Measurements from ENCODE around the gene RRP9.

The RRP9 gene

GRCh38 chr3:51950899-51951298 is 9.2 kb upstream of the RRP9 start:
- H4K20me1 ChIP-seq (ENCODE audit: insufficient read depth, low read length): no peaks in the 10 kb centered on the region
- DNase-seq: no peak
- no peak overlapping the region for H3K9ac ChIP-seq (ENCODE audit: low read length)
- no peak overlapping the region for H3K4me3 ChIP-seq (ENCODE audit: low read length)
- H3K79me2 ChIP-seq (ENCODE audit: low read length): no peaks in the 10 kb centered on the region
- H3K4me1 ChIP-seq (ENCODE audit: low read length): no peaks in the 10 kb centered on the region
- H3K36me3 ChIP-seq (replicated peaks; ENCODE audit: insufficient read depth, low read length): no peaks in the 10 kb centered on the region
- no peaks in the 10 kb centered on the region for H3F3A ChIP-seq (ENCODE audit: insufficient read depth, low read length)
- H3K27ac ChIP-seq (ENCODE audit: low read length): no peak overlapping the region
- H3K9me2 ChIP-seq (replicated peaks; ENCODE audit: insufficient read depth, low read length): no peaks in the 10 kb centered on the region
- peaks cover 12% of the 10 kb centered on the region; the same call in 1 of the 2 replicates for H3K27me3 ChIP-seq (replicated peaks; ENCODE audit: insufficient read depth, low read length)
- no peak overlapping the region for H2AFZ ChIP-seq (ENCODE audit: low read length)
- TF ChIP-seq, protein P1, sequence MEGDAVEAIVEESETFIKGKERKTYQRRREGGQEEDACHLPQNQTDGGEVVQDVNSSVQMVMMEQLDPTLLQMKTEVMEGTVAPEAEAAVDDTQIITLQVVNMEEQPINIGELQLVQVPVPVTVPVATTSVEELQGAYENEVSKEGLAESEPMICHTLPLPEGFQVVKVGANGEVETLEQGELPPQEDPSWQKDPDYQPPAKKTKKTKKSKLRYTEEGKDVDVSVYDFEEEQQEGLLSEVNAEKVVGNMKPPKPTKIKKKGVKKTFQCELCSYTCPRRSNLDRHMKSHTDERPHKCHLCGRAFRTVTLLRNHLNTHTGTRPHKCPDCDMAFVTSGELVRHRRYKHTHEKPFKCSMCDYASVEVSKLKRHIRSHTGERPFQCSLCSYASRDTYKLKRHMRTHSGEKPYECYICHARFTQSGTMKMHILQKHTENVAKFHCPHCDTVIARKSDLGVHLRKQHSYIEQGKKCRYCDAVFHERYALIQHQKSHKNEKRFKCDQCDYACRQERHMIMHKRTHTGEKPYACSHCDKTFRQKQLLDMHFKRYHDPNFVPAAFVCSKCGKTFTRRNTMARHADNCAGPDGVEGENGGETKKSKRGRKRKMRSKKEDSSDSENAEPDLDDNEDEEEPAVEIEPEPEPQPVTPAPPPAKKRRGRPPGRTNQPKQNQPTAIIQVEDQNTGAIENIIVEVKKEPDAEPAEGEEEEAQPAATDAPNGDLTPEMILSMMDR (IDR thresholded peaks at IDR 0.05; ENCODE audit: low read length): no peak
- TF ChIP-seq EZH2phosphoT487 (IDR thresholded peaks at IDR 0.05; ENCODE audit: low read length) (no peak), EZH2 (optimal IDR thresholded peaks at IDR 0.05; ENCODE audit: low read depth, low read length) (no peak)
- H3K9me3 ChIP-seq (replicated peaks; ENCODE audit: insufficient read depth, low read length): no peaks in the 10 kb centered on the region
- H3K4me2 ChIP-seq (ENCODE audit: low read depth, low read length): no peak overlapping the region

DNA sequence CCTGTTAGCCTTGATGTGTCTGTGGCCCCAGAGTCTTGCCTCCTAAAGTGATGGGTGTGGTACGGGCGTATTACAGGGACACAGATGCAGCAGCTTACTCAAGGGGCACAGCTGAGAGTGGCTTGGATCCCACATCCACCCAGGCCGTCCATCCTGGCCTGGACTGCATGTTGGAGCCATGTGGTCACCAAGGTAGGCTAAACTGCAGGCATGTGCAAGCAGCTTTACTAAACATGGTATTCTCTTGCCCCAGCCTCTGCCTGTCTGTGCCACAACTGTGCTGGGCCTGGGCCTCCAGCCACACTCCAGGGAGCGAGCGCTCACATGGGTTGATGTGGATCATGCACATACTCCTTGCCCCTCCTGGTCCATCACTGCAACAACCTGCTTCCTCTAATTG is 7.4 kb upstream of the RRP9 start:
- no peak for DNase-seq
- Histone ChIP-seq H3K9me2 (replicated peaks; ENCODE audit: insufficient read depth, low read length) (no peaks in the 10 kb centered on the region), H3K4me1 (ENCODE audit: low read length) (no peaks in the 10 kb centered on the region), H3K9me3 (replicated peaks; ENCODE audit: insufficient read depth, low read length) (no peaks in the 10 kb centered on the region), H2AFZ (ENCODE audit: low read length) (no peak overlapping the region), H3K79me2 (ENCODE audit: low read length) (no peaks in the 10 kb centered on the region), H3K27me3 (replicated peaks; ENCODE audit: insufficient read depth, low read length) (0 out of 2 replicates have a peak, but pooled peaks cover 4% of the 10 kb centered on the region), H3K27ac (ENCODE audit: low read length) (no peak overlapping the region), H3K36me3 (replicated peaks; ENCODE audit: insufficient read depth, low read length) (no peaks in the 10 kb centered on the region), H4K20me1 (ENCODE audit: insufficient read depth, low read length) (no peaks in the 10 kb centered on the region), H3K4me2 (ENCODE audit: low read depth, low read length) (no peak overlapping the region), H3K9ac (ENCODE audit: low read length) (no peak overlapping the region), H3F3A (ENCODE audit: insufficient read depth, low read length) (no peaks in the 10 kb centered on the region), H3K4me3 (ENCODE audit: low read length) (no peak overlapping the region)
- no peak for TF ChIP-seq EZH2 (optimal IDR thresholded peaks at IDR 0.05; ENCODE audit: low read depth, low read length)
- TF ChIP-seq, protein P1 (IDR thresholded peaks at IDR 0.05; ENCODE audit: low read length): no peak
- no peak for TF ChIP-seq EZH2phosphoT487 (IDR thresholded peaks at IDR 0.05; ENCODE audit: low read length)

- no peak overlapping the region for H3K4me3 ChIP-seq (ENCODE audit: low read length)
- TF ChIP-seq, protein P1 (IDR thresholded peaks at IDR 0.05; ENCODE audit: low read length): no peak
- TF ChIP-seq EZH2 (optimal IDR thresholded peaks at IDR 0.05; ENCODE audit: low read depth, low read length) (no peak), EZH2phosphoT487 (IDR thresholded peaks at IDR 0.05; ENCODE audit: low read length) (no peak)
- no peaks in the 10 kb centered on the region for H3F3A ChIP-seq (ENCODE audit: insufficient read depth, low read length)
- no peak overlapping the region for H3K27ac ChIP-seq (ENCODE audit: low read length)
- H3K9me3 ChIP-seq (replicated peaks; ENCODE audit: insufficient read depth, low read length): no peaks in the 10 kb centered on the region
- H3K4me1 ChIP-seq (ENCODE audit: low read length): 0 out of 2 replicates have a peak, but pooled peaks cover 3% of the 10 kb centered on the region
- no peaks in the 10 kb centered on the region for H4K20me1 ChIP-seq (ENCODE audit: insufficient read depth, low read length)
- DNase-seq: no peak
- no peaks in the 10 kb centered on the region for H3K9me2 ChIP-seq (replicated peaks; ENCODE audit: insufficient read depth, low read length)
- no peak overlapping the region for H3K9ac ChIP-seq (ENCODE audit: low read length)
- no peaks in the 10 kb centered on the region for H3K27me3 ChIP-seq (replicated peaks; ENCODE audit: insufficient read depth, low read length)
- no peaks in the 10 kb centered on the region for H3K79me2 ChIP-seq (ENCODE audit: low read length)
- no peaks in the 10 kb centered on the region for H3K36me3 ChIP-seq (replicated peaks; ENCODE audit: insufficient read depth, low read length)
- H3K4me2 ChIP-seq (ENCODE audit: low read depth, low read length): no peak overlapping the region
- no peak overlapping the region for H2AFZ ChIP-seq (ENCODE audit: low read length)
Measured at GRCh38 chr3:51948016-51948580, 6.4 kb upstream of the RRP9 start.

Measured in MM.1S (cell line).